HepG2 (cell line): ENCODE data around the gene ATP1A2. TPM values are rescaled to one million over a fixed set of nuclear protein-coding genes. Genes with fewer than 3 reads are reported as not detected.

ENCODE experiments used
- CREM ChIP-seq, 2 experiments: sonication (generic) in 1 of 2; formaldehyde crosslinking in 1 of 2; IDR thresholded peaks; 2 replicates each; pipeline versions ENCODE4 v1.4.0 to v1.6.1; 2016 to 2020; ENCODE audit warnings: antibody characterized with exemption in 1 of 2, mild to moderate bottlenecking in 1 of 2, missing genetic modification reagents in 1 of 2
- EED ChIP-seq: sonication (generic); formaldehyde crosslinking; IDR thresholded peaks from 2 replicates; pipeline ENCODE4 v1.5.0; 2020; ENCODE audit warnings: mild to moderate bottlenecking, missing genetic modification reagents
- GATAD2A ChIP-seq: IDR thresholded peaks from 2 replicates; pipeline ENCODE4 v1.6.1; 2016
- HMG20A ChIP-seq: IDR thresholded peaks from 2 replicates; pipeline ENCODE4 v1.6.1; 2016; ENCODE audit warnings: borderline replicate concordance
- HNF4A ChIP-seq: sonication (generic); formaldehyde crosslinking; IDR thresholded peaks from 2 replicates; pipeline ENCODE4 v1.4.0; 2020; ENCODE audit warnings: missing genetic modification reagents
- KAT2B ChIP-seq: fragments of 150-350 bp; IDR thresholded peaks from 2 replicates; pipeline ENCODE4 v1.6.1; 2014; ENCODE audit warnings: low read depth, low read length, borderline replicate concordance
- KMT2A ChIP-seq: sonication (generic); formaldehyde crosslinking; IDR thresholded peaks from 2 replicates; pipeline ENCODE4 v1.4.0; 2020; ENCODE audit warnings: missing genetic modification reagents
- SALL2 ChIP-seq: sonication (generic); formaldehyde crosslinking; IDR thresholded peaks from 2 replicates; pipeline ENCODE4 v1.8.1; 2023; ENCODE audit warnings: mild to moderate bottlenecking, missing genetic modification reagents, inconsistent platforms
- SNAI1 ChIP-seq: sonication (generic); formaldehyde crosslinking; IDR thresholded peaks from 2 replicates; pipeline ENCODE4 v1.5.0; 2020; ENCODE audit warnings: mild to moderate bottlenecking, missing genetic modification reagents, borderline replicate concordance
- SRSF4 ChIP-seq: fragments of 200-400 bp; formaldehyde crosslinking; IDR thresholded peaks from one replicate; pipeline ENCODE4 v1.6.1; 2018; ENCODE audit warnings: mild to moderate bottlenecking, low read depth, low read length, moderate library complexity; ENCODE audit not compliant: poor library complexity, severe bottlenecking
- TOE1 ChIP-seq: sonication (generic); formaldehyde crosslinking; IDR thresholded peaks from 2 replicates; pipeline ENCODE4 v1.4.0; 2020; ENCODE audit warnings: mild to moderate bottlenecking, missing genetic modification reagents
- ZNF143 ChIP-seq: sonication (generic); formaldehyde crosslinking; IDR thresholded peaks from 2 replicates; pipeline ENCODE4 v1.4.0; 2020; ENCODE audit warnings: missing genetic modification reagents
- ZNF20 ChIP-seq: sonication (generic); formaldehyde crosslinking; IDR thresholded peaks from 2 replicates; pipeline ENCODE4 v1.4.0; 2020; ENCODE audit warnings: mild to moderate bottlenecking, moderate library complexity, missing genetic modification reagents
- ZNF629 ChIP-seq: sonication (generic); formaldehyde crosslinking; conservative IDR thresholded peaks from 2 replicates; pipeline ENCODE4 v1.5.0; 2020; ENCODE audit warnings: missing genetic modification reagents
- ZSCAN25 ChIP-seq: sonication (generic); formaldehyde crosslinking; IDR thresholded peaks from 2 replicates; pipeline ENCODE4 v1.8.0; 2022; ENCODE audit warnings: mild to moderate bottlenecking, missing genetic modification reagents
- polyA plus RNA-seq, 8 experiments: library from polyadenylated mRNA; depleted of rRNA in 3 of 8; stranded (reverse) in 7 of 8; unstranded in 1 of 8; fragments of >200 nt; fragmentation: Illumina TruSeq in 4 of 8; extraction: Trizol in 4 of 8; gene quantifications; 2 replicates each; pipeline versions ENCODE4 v1.2.1 to v1.2.3, GENCODE V29; 2011 to 2016; ENCODE audit warnings: low read depth in 4 of 8, missing spikeins in 1 of 8, mixed read lengths in 1 of 8; ENCODE audit not compliant: insufficient read depth in 1 of 8
- total RNA-seq, 5 experiments: library from RNA; depleted of rRNA; stranded (reverse); fragments of >200 nt; fragmentation: Illumina TruSeq; extraction: Trizol; gene quantifications; 2 replicates each; pipeline ENCODE4 v1.2.3, GENCODE V29; 2016; ENCODE audit warnings: low read depth in 1 of 5
- TF ChIP-seq, protein P1 (sequence below): sonication (generic); formaldehyde crosslinking; IDR thresholded peaks from 2 replicates; pipeline ENCODE4 v1.4.0; 2020; ENCODE audit warnings: missing genetic modification reagents, borderline replicate concordance
- TF ChIP-seq, protein P2 (sequence below): sonication (generic); formaldehyde crosslinking; IDR thresholded peaks from 2 replicates; pipeline ENCODE4 v1.4.0; 2020; ENCODE audit warnings: missing genetic modification reagents
- TF ChIP-seq, protein P3 (sequence below): sonication (generic); formaldehyde crosslinking; IDR thresholded peaks from 2 replicates; pipeline ENCODE4 v1.4.0; 2020; ENCODE audit warnings: missing genetic modification reagents
- TF ChIP-seq, protein P4 (sequence below): sonication (generic); formaldehyde crosslinking; IDR thresholded peaks from 2 replicates; pipeline ENCODE4 v1.5.1; 2020; ENCODE audit warnings: missing genetic modification reagents, mild to moderate bottlenecking, borderline replicate concordance

ATP1A2 gene
- total and polyA plus RNA-seq, 2 of the 13 experiments (the other 11 are each of a cell fraction or from before 2014, with no cell fraction given): 0.16 TPM; not detected in 1

DNA sequence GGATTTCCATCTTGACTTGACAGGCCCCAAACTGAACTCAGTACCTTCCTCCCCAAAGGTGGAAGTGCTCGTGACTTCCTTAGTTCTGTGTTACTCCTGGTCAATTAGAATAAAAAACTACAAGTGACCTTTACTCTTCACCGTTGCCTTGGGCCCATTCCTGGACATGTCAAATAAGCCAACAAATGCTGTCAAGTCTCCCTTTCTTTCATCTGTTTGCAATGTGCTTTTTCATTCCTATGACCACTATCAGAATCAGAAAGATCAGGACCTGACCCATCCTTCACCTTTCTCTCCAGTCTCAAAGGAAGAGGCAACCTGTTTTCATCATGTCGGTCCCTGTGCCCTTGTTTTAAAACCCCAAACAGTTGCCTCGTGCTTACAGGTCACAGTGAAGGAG lies 40.7 kb upstream of the ATP1A2 start (continued):
- TF ChIP-seq ZNF629 (CRISPR knock-in tag): 0 out of 2 replicates have a peak, but pooled peaks have one; percentile 17
- TF ChIP-seq SRSF4: no peak
- TF ChIP-seq, protein P1, sequence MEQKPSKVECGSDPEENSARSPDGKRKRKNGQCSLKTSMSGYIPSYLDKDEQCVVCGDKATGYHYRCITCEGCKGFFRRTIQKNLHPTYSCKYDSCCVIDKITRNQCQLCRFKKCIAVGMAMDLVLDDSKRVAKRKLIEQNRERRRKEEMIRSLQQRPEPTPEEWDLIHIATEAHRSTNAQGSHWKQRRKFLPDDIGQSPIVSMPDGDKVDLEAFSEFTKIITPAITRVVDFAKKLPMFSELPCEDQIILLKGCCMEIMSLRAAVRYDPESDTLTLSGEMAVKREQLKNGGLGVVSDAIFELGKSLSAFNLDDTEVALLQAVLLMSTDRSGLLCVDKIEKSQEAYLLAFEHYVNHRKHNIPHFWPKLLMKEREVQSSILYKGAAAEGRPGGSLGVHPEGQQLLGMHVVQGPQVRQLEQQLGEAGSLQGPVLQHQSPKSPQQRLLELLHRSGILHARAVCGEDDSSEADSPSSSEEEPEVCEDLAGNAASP (CRISPR knock-in tag): 0 out of 2 replicates have a peak, but pooled peaks have one; percentile 34
- TF ChIP-seq, protein P2, sequence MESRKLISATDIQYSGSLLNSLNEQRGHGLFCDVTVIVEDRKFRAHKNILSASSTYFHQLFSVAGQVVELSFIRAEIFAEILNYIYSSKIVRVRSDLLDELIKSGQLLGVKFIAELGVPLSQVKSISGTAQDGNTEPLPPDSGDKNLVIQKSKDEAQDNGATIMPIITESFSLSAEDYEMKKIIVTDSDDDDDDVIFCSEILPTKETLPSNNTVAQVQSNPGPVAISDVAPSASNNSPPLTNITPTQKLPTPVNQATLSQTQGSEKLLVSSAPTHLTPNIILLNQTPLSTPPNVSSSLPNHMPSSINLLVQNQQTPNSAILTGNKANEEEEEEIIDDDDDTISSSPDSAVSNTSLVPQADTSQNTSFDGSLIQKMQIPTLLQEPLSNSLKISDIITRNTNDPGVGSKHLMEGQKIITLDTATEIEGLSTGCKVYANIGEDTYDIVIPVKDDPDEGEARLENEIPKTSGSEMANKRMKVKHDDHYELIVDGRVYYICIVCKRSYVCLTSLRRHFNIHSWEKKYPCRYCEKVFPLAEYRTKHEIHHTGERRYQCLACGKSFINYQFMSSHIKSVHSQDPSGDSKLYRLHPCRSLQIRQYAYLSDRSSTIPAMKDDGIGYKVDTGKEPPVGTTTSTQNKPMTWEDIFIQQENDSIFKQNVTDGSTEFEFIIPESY (CRISPR knock-in tag): no peak
- no peak for TF ChIP-seq SALL2
- TF ChIP-seq ZNF20: no peak
- TF ChIP-seq GATAD2A (CRISPR knock-in tag): no peak
- TF ChIP-seq ZSCAN25 (CRISPR knock-in tag): no peak
- TF ChIP-seq EED: no peak
- TF ChIP-seq SNAI1 (CRISPR knock-in tag): no peak
- no peak for TF ChIP-seq ZNF143 (CRISPR knock-in tag)
- no peak for TF ChIP-seq KAT2B
- no peak for TF ChIP-seq TOE1 (CRISPR knock-in tag)
- TF ChIP-seq, protein P3, sequence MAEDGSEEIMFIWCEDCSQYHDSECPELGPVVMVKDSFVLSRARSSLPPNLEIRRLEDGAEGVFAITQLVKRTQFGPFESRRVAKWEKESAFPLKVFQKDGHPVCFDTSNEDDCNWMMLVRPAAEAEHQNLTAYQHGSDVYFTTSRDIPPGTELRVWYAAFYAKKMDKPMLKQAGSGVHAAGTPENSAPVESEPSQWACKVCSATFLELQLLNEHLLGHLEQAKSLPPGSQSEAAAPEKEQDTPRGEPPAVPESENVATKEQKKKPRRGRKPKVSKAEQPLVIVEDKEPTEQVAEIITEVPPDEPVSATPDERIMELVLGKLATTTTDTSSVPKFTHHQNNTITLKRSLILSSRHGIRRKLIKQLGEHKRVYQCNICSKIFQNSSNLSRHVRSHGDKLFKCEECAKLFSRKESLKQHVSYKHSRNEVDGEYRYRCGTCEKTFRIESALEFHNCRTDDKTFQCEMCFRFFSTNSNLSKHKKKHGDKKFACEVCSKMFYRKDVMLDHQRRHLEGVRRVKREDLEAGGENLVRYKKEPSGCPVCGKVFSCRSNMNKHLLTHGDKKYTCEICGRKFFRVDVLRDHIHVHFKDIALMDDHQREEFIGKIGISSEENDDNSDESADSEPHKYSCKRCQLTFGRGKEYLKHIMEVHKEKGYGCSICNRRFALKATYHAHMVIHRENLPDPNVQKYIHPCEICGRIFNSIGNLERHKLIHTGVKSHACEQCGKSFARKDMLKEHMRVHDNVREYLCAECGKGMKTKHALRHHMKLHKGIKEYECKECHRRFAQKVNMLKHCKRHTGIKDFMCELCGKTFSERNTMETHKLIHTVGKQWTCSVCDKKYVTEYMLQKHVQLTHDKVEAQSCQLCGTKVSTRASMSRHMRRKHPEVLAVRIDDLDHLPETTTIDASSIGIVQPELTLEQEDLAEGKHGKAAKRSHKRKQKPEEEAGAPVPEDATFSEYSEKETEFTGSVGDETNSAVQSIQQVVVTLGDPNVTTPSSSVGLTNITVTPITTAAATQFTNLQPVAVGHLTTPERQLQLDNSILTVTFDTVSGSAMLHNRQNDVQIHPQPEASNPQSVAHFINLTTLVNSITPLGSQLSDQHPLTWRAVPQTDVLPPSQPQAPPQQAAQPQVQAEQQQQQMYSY (CRISPR knock-in tag): no peak
- TF ChIP-seq CREM (IDR thresholded peaks at IDR 0.05): no peak
- no peak for TF ChIP-seq CREM (CRISPR knock-in tag; IDR thresholded peaks at IDR 0.05)
- peak; percentile 72 for TF ChIP-seq HNF4A
- TF ChIP-seq KMT2A (CRISPR knock-in tag): no peak
- no peak for TF ChIP-seq HMG20A (CRISPR knock-in tag)
- TF ChIP-seq, protein P4, sequence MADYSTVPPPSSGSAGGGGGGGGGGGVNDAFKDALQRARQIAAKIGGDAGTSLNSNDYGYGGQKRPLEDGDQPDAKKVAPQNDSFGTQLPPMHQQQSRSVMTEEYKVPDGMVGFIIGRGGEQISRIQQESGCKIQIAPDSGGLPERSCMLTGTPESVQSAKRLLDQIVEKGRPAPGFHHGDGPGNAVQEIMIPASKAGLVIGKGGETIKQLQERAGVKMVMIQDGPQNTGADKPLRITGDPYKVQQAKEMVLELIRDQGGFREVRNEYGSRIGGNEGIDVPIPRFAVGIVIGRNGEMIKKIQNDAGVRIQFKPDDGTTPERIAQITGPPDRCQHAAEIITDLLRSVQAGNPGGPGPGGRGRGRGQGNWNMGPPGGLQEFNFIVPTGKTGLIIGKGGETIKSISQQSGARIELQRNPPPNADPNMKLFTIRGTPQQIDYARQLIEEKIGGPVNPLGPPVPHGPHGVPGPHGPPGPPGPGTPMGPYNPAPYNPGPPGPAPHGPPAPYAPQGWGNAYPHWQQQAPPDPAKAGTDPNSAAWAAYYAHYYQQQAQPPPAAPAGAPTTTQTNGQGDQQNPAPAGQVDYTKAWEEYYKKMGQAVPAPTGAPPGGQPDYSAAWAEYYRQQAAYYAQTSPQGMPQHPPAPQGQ: no peak
